B cell (primary cell): ENCODE results near the gene CATSPERE. TPM values are rescaled to one million over a fixed set of nuclear protein-coding genes. Genes with fewer than 3 reads are reported as not detected.

ENCODE experiments used
- ATAC-seq: fragments of 200-7000 bp; cut with Tn5 transposase; one replicate; pipeline ENCODE4 v1.10.0; 2021; ENCODE audit warnings: low read depth, mild to moderate bottlenecking, moderate number of reproducible peaks, moderate library complexity
- CTCF ChIA-PET: fragments of 350-600 bp; sonication (Branson Sonifier 250); formaldehyde crosslinking; loops from one replicate; lab custom pipeline; 2021; ENCODE audit warnings: antibody characterized with exemption, inconsistent platforms; lab: Charles Lee
- POLR2A ChIA-PET: fragments of 350-600 bp; sonication (Branson Sonifier 250); formaldehyde crosslinking; loops from one replicate; lab custom pipeline; 2021; ENCODE audit warnings: antibody characterized with exemption; lab: Charles Lee
- DNase-seq: peaks from one replicate; pipeline ENCODE4 v3.0.0; 2013
- H2AFZ ChIP-seq: 2 replicates; pipeline ENCODE4 v1.6.1; 2012; ENCODE audit warnings: mild to moderate bottlenecking, low read depth, low read length; ENCODE audit not compliant: insufficient read depth, poor library complexity, severe bottlenecking
- H3K27ac ChIP-seq, 2 donors: 1 replicate in 1 of 2; 2 replicates in 1 of 2; pipeline ENCODE4 v1.5.1; 2012 to 2013; ENCODE audit warnings: low read length in 2 of 2, mild to moderate bottlenecking in 2 of 2, moderate library complexity in 1 of 2
- H3K27me3 ChIP-seq, 4 experiments: fragments of 200-600 bp in 1 of 4; sonication (generic) in 1 of 4; replicated peaks in 1 of 4; 1 replicate in 2 of 4; 2 replicates in 2 of 4; pipeline versions ENCODE4 v1.6.1 to v1.7.0; 2013 to 2016; ENCODE audit warnings: low read length in 3 of 4, mild to moderate bottlenecking in 2 of 4, mixed read lengths in 1 of 4, moderate library complexity in 1 of 4; ENCODE audit not compliant: insufficient read depth in 4 of 4, control insufficient read depth in 3 of 4; ENCODE audit errors: control extremely low read depth in 1 of 4
- H3K36me3 ChIP-seq, 2 experiments: replicated peaks in 1 of 2; 1 replicate in 1 of 2; 2 replicates in 1 of 2; pipeline versions ENCODE4 v1.6.1 to v1.7.1; 2013; ENCODE audit warnings: low read length in 1 of 2; ENCODE audit not compliant: insufficient read depth in 2 of 2, control insufficient read depth in 1 of 2; ENCODE audit errors: control extremely low read depth in 1 of 2, extremely low read depth in 1 of 2
- H3K4me1 ChIP-seq, 2 donors: fragments of 200-600 bp in 1 of 2; sonication (generic) in 1 of 2; 1 replicate in 1 of 2; 2 replicates in 1 of 2; pipeline versions ENCODE4 v1.5.1 to v1.6.1; 2013 to 2017; ENCODE audit warnings: low read length in 2 of 2; ENCODE audit not compliant: control insufficient read depth in 2 of 2, insufficient read depth in 2 of 2
- H3K4me2 ChIP-seq: replicated peaks from 2 replicates; pipeline ENCODE3; 2012; ENCODE audit warnings: mild to moderate bottlenecking, low read depth, low read length; ENCODE audit not compliant: poor library complexity, severe bottlenecking
- H3K4me3 ChIP-seq, 5 experiments: fragments of 200-600 bp in 1 of 5; sonication (generic) in 1 of 5; 1 replicate in 3 of 5; 2 replicates in 2 of 5; pipeline versions ENCODE4 v1.5.1 to v1.7.0; 2011 to 2016; ENCODE audit warnings: low read length in 4 of 5, mild to moderate bottlenecking in 4 of 5, low read depth in 2 of 5, control low read depth in 1 of 5, moderate library complexity in 1 of 5; ENCODE audit not compliant: insufficient read depth in 1 of 5; ENCODE audit errors: control extremely low read depth in 1 of 5, extremely low read depth in 1 of 5
- H3K79me2 ChIP-seq: fragments of 200-600 bp; sonication (generic); one replicate; pipeline ENCODE4 v1.6.0; 2016; ENCODE audit warnings: low read length; ENCODE audit not compliant: control insufficient read depth, insufficient read depth
- H3K9ac ChIP-seq: fragments of 200-600 bp; sonication (generic); 2 replicates; pipeline ENCODE4 v1.6.1; 2017; ENCODE audit warnings: mild to moderate bottlenecking, low read length, moderate library complexity
- H3K9me3 ChIP-seq, 3 donors: one replicate each; pipeline versions ENCODE4 v1.6.1 to v1.7.1; 2013; ENCODE audit warnings: low read length in 2 of 3; ENCODE audit not compliant: control insufficient read depth in 2 of 3, insufficient read depth in 1 of 3; ENCODE audit errors: control extremely low read depth in 1 of 3
- H4K20me1 ChIP-seq: 2 replicates; pipeline ENCODE4 v1.6.0; 2012; ENCODE audit warnings: mild to moderate bottlenecking, low read length; ENCODE audit not compliant: insufficient read depth, control insufficient read depth, poor library complexity, severe bottlenecking
- H3K27ac Mint-ChIP-seq: one replicate; pipeline ENCODE4 v1.8.0; 2021; ENCODE audit warnings: mixed read lengths
- H3K27me3 Mint-ChIP-seq: one replicate; pipeline ENCODE4 v1.8.0; 2021; ENCODE audit warnings: mixed read lengths
- H3K4me1 Mint-ChIP-seq: one replicate; pipeline ENCODE4 v1.8.0; 2021; ENCODE audit warnings: mixed read lengths
- H3K4me3 Mint-ChIP-seq: one replicate; pipeline ENCODE4 v1.8.0; 2021; ENCODE audit warnings: mixed read lengths
- H3K9me3 Mint-ChIP-seq: one replicate; pipeline ENCODE4 v1.8.0; 2022; ENCODE audit warnings: mixed read lengths; ENCODE audit not compliant: insufficient read depth
- CTCF ChIP-seq: fragments of 200-600 bp; IDR thresholded peaks from one replicate; pipeline ENCODE4 v1.8.0; 2022; ENCODE audit warnings: antibody characterized with exemption, mild to moderate bottlenecking
- EZH2 ChIP-seq: IDR thresholded peaks from 2 replicates; pipeline ENCODE4 v1.6.1; 2012; ENCODE audit warnings: borderline replicate concordance, low read depth, mild to moderate bottlenecking, moderate library complexity, low read length; ENCODE audit not compliant: insufficient read depth, poor library complexity, severe bottlenecking
- WGBS: methylation state at CpG from one replicate; pipeline ENCODE4 v1.1.5; 2013; ENCODE audit warnings: missing lambda C conversion rate; ENCODE audit not compliant: insufficient coverage; 5-methylcytosine and 5-hydroxymethylcytosine counted together
- intact Hi-C: fragments of 100-400 bp; cut with micrococcal nuclease; formaldehyde crosslinking; loops from one replicate; pipeline ENCODE4 v1.10.0; 2022
- polyA minus RNA-seq: library from RNA; depleted of rRNA, polyadenylated mRNA; stranded (reverse); fragments of >200 nt; gene quantifications from 2 replicates; pipeline ENCODE4 v1.2.3, GENCODE V29; 2012
- polyA plus RNA-seq: library from polyadenylated mRNA; depleted of rRNA; stranded (reverse); fragments of >200 nt; gene quantifications from 2 replicates; pipeline ENCODE4 v1.2.3, GENCODE V29; 2012
- total RNA-seq, 2 donors: library from RNA; stranded (reverse); fragments of 120-200 nt in 1 of 2; gene quantifications; 1 replicate in 1 of 2; 2 replicates in 1 of 2; pipeline versions ENCODE4 v1.2.3 to v1.2.4, GENCODE V29; 2013 to 2022

The CATSPERE gene
- total RNA-seq = 2.4 and 3.1 TPM in 2 replicates
- 1.4 TPM for total RNA-seq (2013)
- 0.82 and 1.2 TPM in 2 replicates for polyA plus RNA-seq
- 0.26 and 0.50 TPM in 2 replicates for polyA minus RNA-seq

GRCh38 chr1:244461245-244462071 is at the start of gene CATSPERE:
CATSPERE (plus strand) TSS chr1:244461273; CDS start chr1:244461430, 157 bp downstream.
- no peaks in the 10 kb centered on the region for H3K9me3 Mint-ChIP-seq
- Histone ChIP-seq H3K27ac (peak within 1 kb of the TSS; percentile 38 to 77), H3K36me3 (no peaks in the 10 kb centered on the region), H3K27me3 (no peaks in the 10 kb centered on the region), H3K9ac (peak within 1 kb of the TSS; percentile 90), H2AFZ (peak within 1 kb of the TSS; percentile 97), H3K4me3 (peak within 1 kb of the TSS; percentile 44 to 91 (median 81)), H3K4me2 (peak within 1 kb of the TSS; percentile 77), H3K9me3 (no peaks in the 10 kb centered on the region), H3K79me2 (no peaks in the 10 kb centered on the region), H3K4me1 (peaks cover 9 to 16% of the 10 kb centered on the region in 2 donors), H4K20me1 (no peaks in the 10 kb centered on the region)
- ATAC-seq (peak; percentile 98), DNase-seq (peak; percentile 86)
- peaks cover 12% of the 10 kb centered on the region for H3K4me1 Mint-ChIP-seq
- intact Hi-C loops = loop anchor here (1.0 kb wide), 2 partner anchors 9 to 510 kb away; no protein-coding TSS in a partner anchor
- ChIA-PET POLR2A (interaction anchor here (0.6 to 2.2 kb wide), 3 partner anchors 10 to 374 kb away, joined by 3 to 6 read pairs (median 5); partner anchors contain the start of genes ADSS2 and COX20), CTCF (no interaction called here)
- H3K27ac Mint-ChIP-seq = peak within 1 kb of the TSS; percentile 83
- H3K27me3 Mint-ChIP-seq = no peaks in the 10 kb centered on the region
- TF ChIP-seq CTCF (no peak), EZH2 (no peak)
- H3K4me3 Mint-ChIP-seq = peak within 1 kb of the TSS; percentile 87
- 15% methylated on average over 54 of the region's 61 CpGs for WGBS

- Mint-ChIP-seq H3K4me1 (no peaks in the 10 kb centered on the region), H3K27ac (no peak overlapping the region), H3K27me3 (no peaks in the 10 kb centered on the region), H3K9me3 (no peaks in the 10 kb centered on the region), H3K4me3 (no peak overlapping the region)
- no peaks in the 10 kb centered on the region for H3K79me2 ChIP-seq
- no peaks in the 10 kb centered on the region for H3K27me3 ChIP-seq
- no peak overlapping the region for H3K27ac ChIP-seq
- no peak for ATAC-seq
- ChIA-PET POLR2A (no interaction called here), CTCF (no interaction called here)
- H3K36me3 ChIP-seq = peaks cover 21 to 75% of the 10 kb centered on the region in 2 experiments
- no peak overlapping the region for H2AFZ ChIP-seq
- no peak for TF ChIP-seq CTCF
- TF ChIP-seq EZH2 = no peak
- H3K4me3 ChIP-seq = no peak overlapping the region
- H4K20me1 ChIP-seq = no peaks in the 10 kb centered on the region
- WGBS = 100% methylated on average over 1 of the region's 5 CpGs
- no peak for DNase-seq
- H3K4me2 ChIP-seq = no peak overlapping the region
- no peaks in the 10 kb centered on the region for H3K9me3 ChIP-seq
- intact Hi-C loops = no loop called here
- H3K4me1 ChIP-seq = no peaks in the 10 kb centered on the region
- H3K9ac ChIP-seq = no peak overlapping the region
These were observed 48.9 kb upstream of the CATSPERE start for GRCh38 chr1:244412176-244412575.
